GM12878 (cell line): Measurements from ENCODE around the gene NECAB2. TPM values are rescaled to one million over a fixed set of nuclear protein-coding genes. Genes with fewer than 3 reads are reported as not detected.

ENCODE experiments used
- ATAC-seq: fragments of 200-7000 bp; cut with Tn5 transposase; 3 replicates; pipeline ENCODE4 v1.9.1; 2020; ENCODE audit warnings: mild to moderate bottlenecking, moderate library complexity
- BruUV-seq: library from RNA; stranded (reverse); fragments of 400-500 nt; replicated peaks from 2 replicates; lab custom pipeline; 2021; lab: Mats Ljungman, UMichigan
- CTCF ChIA-PET: fragments of 300-600 bp; sonication (Branson Sonifier 250); formaldehyde crosslinking; extraction: SDS; loops from one replicate; lab custom pipeline; 2021; ENCODE audit warnings: inconsistent platforms; lab: Yijun Ruan, JAX
- POLR2A ChIA-PET: fragments of 350-600 bp; formaldehyde crosslinking; extraction: SDS; loops from one replicate; lab custom pipeline; 2021; ENCODE audit warnings: inconsistent platforms; lab: Charles Lee
- RAD21 ChIA-PET: fragments of 300-600 bp; sonication (Branson Sonifier 250); formaldehyde crosslinking; loops from one replicate; lab custom pipeline; 2023; ENCODE audit warnings: antibody characterized with exemption; ENCODE audit not compliant: unreplicated experiment; lab: Charles Lee
- SMC1A ChIA-PET: fragments of 300-600 bp; sonication (Branson Sonifier 250); formaldehyde crosslinking; loops from one replicate; lab custom pipeline; 2023; ENCODE audit not compliant: unreplicated experiment, uncharacterized antibody; lab: Charles Lee
- DNase-seq: peaks from one replicate; pipeline ENCODE4 v3.0.0-alpha.2; 2011; ENCODE audit warnings: low read depth, low spot score
- FAIRE-seq: peaks from 3 replicates; lab custom pipeline; 2011; peaks lifted over from hg19 to GRCh38; lab: Jason Lieb, UNC
- H2AFZ ChIP-seq: 2 replicates; pipeline ENCODE4 v1.6.0; 2011; ENCODE audit warnings: low read depth, low read length, control low read depth; ENCODE audit not compliant: control insufficient read depth
- H3K27ac ChIP-seq: 2 replicates; pipeline ENCODE4 v1.5.1; 2011; ENCODE audit warnings: control low read depth; ENCODE audit not compliant: control insufficient read depth, insufficient read depth
- H3K27me3 ChIP-seq, 2 experiments: replicated peaks in 1 of 2; 2 replicates each; pipeline versions ENCODE4 v1.6.0 to v1.6.1; 2011; ENCODE audit warnings: low read length in 1 of 2; ENCODE audit not compliant: control insufficient read depth in 2 of 2, insufficient read depth in 2 of 2
- H3K36me3 ChIP-seq, 2 experiments: 2 replicates each; pipeline ENCODE4 v1.5.1; 2011; ENCODE audit warnings: low read length in 1 of 2; ENCODE audit not compliant: control insufficient read depth in 2 of 2, insufficient read depth in 2 of 2
- H3K4me1 ChIP-seq: 2 replicates; pipeline ENCODE4 v1.6.1; 2011; ENCODE audit warnings: mild to moderate bottlenecking, low read length, moderate library complexity, mixed read lengths; ENCODE audit not compliant: control insufficient read depth, insufficient read depth
- H3K4me2 ChIP-seq: 2 replicates; pipeline ENCODE4 v1.6.0; 2011; ENCODE audit warnings: control low read depth; ENCODE audit not compliant: control insufficient read depth, insufficient read depth
- H3K4me3 ChIP-seq: fragments of 200-600 bp; sonication (generic); 2 replicates; pipeline ENCODE4 v1.5.1; 2016
- H3K79me2 ChIP-seq: 2 replicates; pipeline ENCODE4 v1.6.0; 2011; ENCODE audit warnings: low read length; ENCODE audit not compliant: control insufficient read depth, insufficient read depth
- H3K9ac ChIP-seq: 2 replicates; pipeline ENCODE4 v1.8.0; 2011; ENCODE audit warnings: low read length, control low read depth, mixed read lengths; ENCODE audit not compliant: control insufficient read depth, insufficient read depth
- H3K9me3 ChIP-seq: replicated peaks from 3 replicates; pipeline ENCODE4 v1.5.1; 2011; ENCODE audit warnings: mild to moderate bottlenecking, low read length; ENCODE audit not compliant: control insufficient read depth, insufficient read depth
- H4K20me1 ChIP-seq: 2 replicates; pipeline ENCODE4 v1.6.0; 2011; ENCODE audit not compliant: control insufficient read depth, insufficient read depth
- DPF2 ChIP-seq: fragments of 450-650 bp; IDR thresholded peaks from 2 replicates; pipeline ENCODE4 v1.6.1; 2017; ENCODE audit warnings: mild to moderate bottlenecking
- JUND ChIP-seq: IDR thresholded peaks from 2 replicates; pipeline ENCODE4 v1.6.1; 2012; ENCODE audit warnings: low read depth, mild to moderate bottlenecking, low read length, improper control_type of control experiment, moderate library complexity
- RCOR1 ChIP-seq: conservative IDR thresholded peaks from 2 replicates; pipeline ENCODE4 v1.6.1; 2012; ENCODE audit warnings: low read depth, low read length, improper control_type of control experiment
- ZNF592 ChIP-seq: fragments of 450-650 bp; IDR thresholded peaks from 2 replicates; pipeline ENCODE4 v1.6.1; 2017; ENCODE audit warnings: mild to moderate bottlenecking, moderate library complexity
- WGBS: methylation state at CpG from one replicate; pipeline ENCODE4 v1.1.6; 2016; ENCODE audit warnings: low lambda C conversion rate; ENCODE audit not compliant: insufficient replicate concordance, insufficient coverage; ENCODE audit errors: missing lambda C conversion rate; 5-methylcytosine and 5-hydroxymethylcytosine counted together
- in situ Hi-C: fragments of 300-500 bp; cut with MboI; formaldehyde crosslinking; loops from 9 replicates; pipeline ENCODE4 v1.14.3; 2018; ENCODE audit warnings: mixed read lengths
- intact Hi-C: fragments of 100-400 bp; cut with micrococcal nuclease; formaldehyde crosslinking; loops from one replicate; pipeline ENCODE4 v1.14.2; 2022; ENCODE audit not compliant: unreplicated experiment
- polyA plus RNA-seq, 11 experiments: library from polyadenylated mRNA; depleted of rRNA in 4 of 11; unstranded in 6 of 11; stranded (reverse) in 5 of 11; fragments of >200 nt; fragmentation: Nextera tagmentation in 4 of 11; fragmentation: Illumina TruSeq in 1 of 11; extraction: Ambion mirVana in 4 of 11; extraction: Trizol in 1 of 11; gene quantifications; 1 replicate in 1 of 11; 2 replicates in 10 of 11; pipeline versions ENCODE4 v1.2.1 to v1.2.3, GENCODE V29; 2011 to 2016; ENCODE audit warnings: inconsistent platforms in 2 of 11, missing spikeins in 2 of 11, low read depth in 1 of 11
- total RNA-seq, 4 experiments: library from RNA; depleted of rRNA in 3 of 4; stranded (reverse); fragments of >200 nt in 3 of 4; fragmentation: Illumina TruSeq in 1 of 4; extraction: Trizol in 1 of 4; gene quantifications; 2 replicates each; pipeline versions ENCODE4 v1.2.1 to v1.2.3, GENCODE V29; 2013 to 2021
- TF ChIP-seq, protein P1 (sequence below): IDR thresholded peaks from 2 replicates; pipeline ENCODE4 v1.6.1; 2012; ENCODE audit warnings: mild to moderate bottlenecking, low read depth, low read length

The NECAB2 gene
- total and polyA plus RNA-seq, 10 of the 15 experiments (the other 5 are each of a cell fraction or from before 2014, with no cell fraction given), result not detected

DNA sequence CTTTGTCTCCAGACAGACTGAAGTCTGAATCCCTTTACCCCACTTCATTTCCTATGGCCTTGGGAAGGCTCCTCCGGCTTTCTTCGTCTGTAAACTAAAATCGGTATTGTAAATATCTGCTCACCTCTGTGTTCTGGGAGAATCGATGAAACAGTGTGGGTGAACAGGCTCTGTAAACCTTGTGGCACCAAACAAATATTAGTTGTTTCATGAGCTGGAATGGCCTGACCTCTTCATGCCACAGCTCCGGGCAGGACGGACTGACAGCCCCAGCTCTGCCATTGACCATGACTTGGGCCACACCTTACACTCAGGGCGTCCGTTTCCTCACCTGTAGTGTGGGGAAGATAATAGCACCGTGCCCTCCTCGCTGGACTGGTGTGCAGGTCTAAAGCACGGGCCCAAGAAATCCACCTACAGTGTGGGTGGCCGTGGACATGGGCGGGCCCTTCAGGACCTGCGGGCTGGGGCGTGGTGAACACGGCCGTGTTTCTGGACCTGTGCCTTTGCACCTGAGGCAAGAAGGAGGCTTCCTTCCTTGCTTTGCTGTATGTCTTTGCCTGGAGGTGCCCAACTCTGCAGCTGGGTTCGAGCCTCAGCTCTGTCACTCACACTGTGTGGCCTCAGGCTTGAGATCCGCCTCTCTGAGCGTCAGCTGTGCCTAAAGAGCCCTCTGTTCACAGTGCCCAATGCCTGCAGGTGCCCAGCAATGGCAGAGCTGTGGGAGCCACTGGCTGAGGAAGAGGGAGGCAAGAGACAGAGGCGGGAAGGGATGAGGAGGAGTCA, 21.1 kb upstream of the NECAB2 start:
- ChIA-PET CTCF (interaction anchor here (0.9 kb wide), 1 partner anchor 10 kb away, joined by 3 read pairs; no protein-coding TSS in a partner anchor), POLR2A (no interaction called here)

More for the DNA sequence above, 21.1 kb upstream of the NECAB2 start:
- Histone ChIP-seq H3K36me3 (no peaks in the 10 kb centered on the region), H3K9me3 (no peaks in the 10 kb centered on the region), H2AFZ (no peak overlapping the region), H3K79me2 (no peaks in the 10 kb centered on the region), H3K4me3 (no peak overlapping the region), H3K27me3 (no peaks in the 10 kb centered on the region; a peak in 1 of 4 replicates), H3K4me1 (no peaks in the 10 kb centered on the region), H3K9ac (no peak overlapping the region), H4K20me1 (no peaks in the 10 kb centered on the region), H3K27ac (no peak overlapping the region), H3K4me2 (no peak overlapping the region)
- in situ Hi-C loops, result no loop called here
- ATAC-seq (no peak), FAIRE-seq (no peak), DNase-seq (no peak)
- SMC1A ChIA-PET, result no interaction called here
- RAD21 ChIA-PET, result no interaction called here
- intact Hi-C loops, result no loop called here
- TF ChIP-seq JUND (no peak), ZNF592 (no peak), RCOR1 (no peak), DPF2 (no peak)
- TF ChIP-seq, protein P1, sequence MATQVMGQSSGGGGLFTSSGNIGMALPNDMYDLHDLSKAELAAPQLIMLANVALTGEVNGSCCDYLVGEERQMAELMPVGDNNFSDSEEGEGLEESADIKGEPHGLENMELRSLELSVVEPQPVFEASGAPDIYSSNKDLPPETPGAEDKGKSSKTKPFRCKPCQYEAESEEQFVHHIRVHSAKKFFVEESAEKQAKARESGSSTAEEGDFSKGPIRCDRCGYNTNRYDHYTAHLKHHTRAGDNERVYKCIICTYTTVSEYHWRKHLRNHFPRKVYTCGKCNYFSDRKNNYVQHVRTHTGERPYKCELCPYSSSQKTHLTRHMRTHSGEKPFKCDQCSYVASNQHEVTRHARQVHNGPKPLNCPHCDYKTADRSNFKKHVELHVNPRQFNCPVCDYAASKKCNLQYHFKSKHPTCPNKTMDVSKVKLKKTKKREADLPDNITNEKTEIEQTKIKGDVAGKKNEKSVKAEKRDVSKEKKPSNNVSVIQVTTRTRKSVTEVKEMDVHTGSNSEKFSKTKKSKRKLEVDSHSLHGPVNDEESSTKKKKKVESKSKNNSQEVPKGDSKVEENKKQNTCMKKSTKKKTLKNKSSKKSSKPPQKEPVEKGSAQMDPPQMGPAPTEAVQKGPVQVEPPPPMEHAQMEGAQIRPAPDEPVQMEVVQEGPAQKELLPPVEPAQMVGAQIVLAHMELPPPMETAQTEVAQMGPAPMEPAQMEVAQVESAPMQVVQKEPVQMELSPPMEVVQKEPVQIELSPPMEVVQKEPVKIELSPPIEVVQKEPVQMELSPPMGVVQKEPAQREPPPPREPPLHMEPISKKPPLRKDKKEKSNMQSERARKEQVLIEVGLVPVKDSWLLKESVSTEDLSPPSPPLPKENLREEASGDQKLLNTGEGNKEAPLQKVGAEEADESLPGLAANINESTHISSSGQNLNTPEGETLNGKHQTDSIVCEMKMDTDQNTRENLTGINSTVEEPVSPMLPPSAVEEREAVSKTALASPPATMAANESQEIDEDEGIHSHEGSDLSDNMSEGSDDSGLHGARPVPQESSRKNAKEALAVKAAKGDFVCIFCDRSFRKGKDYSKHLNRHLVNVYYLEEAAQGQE, result no peak
- BruUV-seq, result no TSS peak
- WGBS, result 50% methylated on average over 21 of the region's 21 CpGs
